Skeletal muscle satellite cell (primary cell): ENCODE results near the gene MEPCE.

ENCODE experiments used
- H3K27me3 ChIP-seq: 2 replicates; pipeline ENCODE4 v1.7.0; 2013; ENCODE audit warnings: low read length; ENCODE audit not compliant: control insufficient read depth, insufficient read depth
- H3K36me3 ChIP-seq: 2 replicates; pipeline ENCODE4 v1.7.0; 2013; ENCODE audit warnings: mild to moderate bottlenecking, control low read depth, low read length; ENCODE audit not compliant: insufficient read depth
- H3K4me1 ChIP-seq: 2 replicates; pipeline ENCODE4 v1.7.0; 2013; ENCODE audit warnings: low read length; ENCODE audit not compliant: control insufficient read depth, insufficient read depth
- H3K4me2 ChIP-seq: 2 replicates; pipeline ENCODE4 v1.7.0; 2013; ENCODE audit warnings: mild to moderate bottlenecking, low read length
- H3K4me3 ChIP-seq: 2 replicates; pipeline ENCODE4 v1.7.0; 2013; ENCODE audit warnings: low read length
- H3K9ac ChIP-seq: 2 replicates; pipeline ENCODE4 v1.7.0; 2013; ENCODE audit warnings: mild to moderate bottlenecking, low read depth, low read length, moderate library complexity
- H3K9me3 ChIP-seq: replicated peaks from 2 replicates; pipeline ENCODE4 v1.7.0; 2013; ENCODE audit warnings: mild to moderate bottlenecking, control low read depth, low read length

Gene MEPCE

DNA sequence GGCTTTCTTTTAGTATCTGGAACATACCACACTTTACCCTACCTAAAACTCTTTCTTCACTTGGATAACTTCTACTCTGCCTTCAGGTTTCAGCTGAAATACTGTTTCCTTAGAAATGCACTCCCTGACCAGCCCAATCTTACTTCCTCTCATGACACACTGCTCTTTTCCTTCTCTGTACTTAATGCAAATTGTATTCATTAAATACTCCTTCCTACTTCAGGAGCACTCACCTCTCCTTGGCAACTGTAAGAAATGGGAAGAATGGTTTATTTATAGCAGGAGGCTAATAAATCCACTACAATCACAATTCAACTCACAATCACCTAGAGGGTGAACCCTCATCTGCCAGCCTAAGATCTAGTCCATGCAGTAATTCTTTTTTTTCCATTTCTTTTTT, 16.3 kb upstream of the MEPCE start:
- Histone ChIP-seq H3K36me3 (no peaks in the 10 kb centered on the region), H3K9ac (no peak overlapping the region), H3K9me3 (no peaks in the 10 kb centered on the region)

DNA sequence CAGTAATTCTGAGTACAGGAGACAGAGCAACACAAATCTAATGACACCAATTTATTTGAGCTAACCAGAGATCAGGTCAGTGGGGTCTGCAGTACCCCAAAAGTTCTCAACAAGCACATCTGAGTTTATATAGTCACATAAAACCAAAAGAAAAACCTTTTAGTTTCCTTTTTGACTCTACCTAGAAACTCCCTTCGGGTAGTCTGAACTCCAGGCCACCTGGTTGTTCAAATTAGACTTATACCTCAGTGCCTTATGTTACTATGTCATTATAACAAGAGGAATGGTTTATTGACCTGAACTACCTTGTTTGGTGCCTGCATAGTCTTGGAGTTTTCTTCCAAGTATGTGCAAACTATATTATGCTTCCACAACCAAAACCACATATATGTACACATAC, 15.7 kb upstream of the MEPCE start:
- Histone ChIP-seq H3K4me2 (no peak overlapping the region), H3K4me1 (no peaks in the 10 kb centered on the region), H3K36me3 (no peaks in the 10 kb centered on the region), H3K4me3 (no peak overlapping the region), H3K9me3 (no peaks in the 10 kb centered on the region), H3K9ac (no peak overlapping the region), H3K27me3 (peaks cover 20% of the 10 kb centered on the region)

More for the DNA sequence above, 16.3 kb upstream of the MEPCE start:
- Histone ChIP-seq H3K4me1 (no peaks in the 10 kb centered on the region), H3K4me2 (no peak overlapping the region), H3K27me3 (peaks cover 21% of the 10 kb centered on the region), H3K4me3 (no peak overlapping the region)

DNA sequence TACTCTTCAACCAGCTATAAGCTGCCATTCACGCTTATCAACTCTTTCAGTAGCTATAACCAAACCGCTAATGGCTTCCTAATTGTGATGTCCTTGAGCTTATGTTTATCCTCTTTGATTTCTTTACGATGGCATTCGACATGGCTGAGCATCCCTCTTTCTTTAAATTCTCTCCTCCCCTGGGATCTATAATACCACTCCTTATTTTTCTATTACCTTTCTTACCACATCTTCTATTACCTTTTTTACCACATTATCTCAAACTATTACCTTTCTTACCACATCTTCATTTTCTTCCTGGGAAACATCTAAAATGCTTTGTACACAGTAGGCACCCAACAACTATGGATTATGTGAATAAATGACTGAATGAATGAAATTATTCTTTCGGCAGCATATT, 14.2 kb upstream of the MEPCE start:
- Histone ChIP-seq H3K4me2 (no peak overlapping the region), H3K9me3 (no peaks in the 10 kb centered on the region), H3K36me3 (no peaks in the 10 kb centered on the region), H3K4me3 (no peak overlapping the region), H3K4me1 (no peaks in the 10 kb centered on the region), H3K9ac (no peak overlapping the region), H3K27me3 (peaks cover 4% of the 10 kb centered on the region)

DNA sequence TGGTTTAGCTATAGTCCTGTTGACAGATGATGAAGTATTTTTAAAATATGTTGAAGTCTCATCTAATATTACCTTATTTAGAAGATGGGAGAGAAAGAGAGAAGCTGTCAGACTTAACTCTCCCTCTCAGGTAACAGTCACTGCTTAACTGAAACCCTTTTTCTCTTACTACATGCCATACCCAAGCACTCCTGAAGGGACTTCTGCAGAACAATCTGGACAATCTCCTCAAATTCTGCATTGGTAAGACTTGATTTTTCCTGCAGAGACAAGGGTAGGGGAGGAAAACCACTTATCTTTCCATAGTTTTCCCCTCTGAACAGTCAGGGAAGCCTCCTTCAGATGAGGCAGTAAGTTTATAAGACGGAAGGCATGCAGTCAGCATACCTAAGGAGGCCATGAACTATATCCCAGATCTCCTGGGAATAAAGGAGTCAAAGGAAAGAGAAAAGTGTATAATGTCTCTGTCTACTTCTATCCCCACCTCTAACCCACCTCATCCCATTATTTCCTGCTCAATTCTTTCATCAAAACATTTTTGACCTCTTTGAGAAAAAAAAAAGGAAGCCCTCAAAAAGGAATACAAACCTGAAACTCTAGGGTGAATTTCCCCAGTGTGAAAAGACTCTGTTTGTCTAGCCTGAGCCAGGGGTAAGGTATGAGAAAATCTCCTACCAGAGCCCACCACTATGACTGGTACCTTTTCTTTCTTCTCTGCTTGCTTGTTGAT, 10.5 kb upstream of the MEPCE start:
- H3K9me3 ChIP-seq, result no peaks in the 10 kb centered on the region
- H3K9ac ChIP-seq, result no peak overlapping the region
- H3K4me2 ChIP-seq, result no peak overlapping the region

DNA sequence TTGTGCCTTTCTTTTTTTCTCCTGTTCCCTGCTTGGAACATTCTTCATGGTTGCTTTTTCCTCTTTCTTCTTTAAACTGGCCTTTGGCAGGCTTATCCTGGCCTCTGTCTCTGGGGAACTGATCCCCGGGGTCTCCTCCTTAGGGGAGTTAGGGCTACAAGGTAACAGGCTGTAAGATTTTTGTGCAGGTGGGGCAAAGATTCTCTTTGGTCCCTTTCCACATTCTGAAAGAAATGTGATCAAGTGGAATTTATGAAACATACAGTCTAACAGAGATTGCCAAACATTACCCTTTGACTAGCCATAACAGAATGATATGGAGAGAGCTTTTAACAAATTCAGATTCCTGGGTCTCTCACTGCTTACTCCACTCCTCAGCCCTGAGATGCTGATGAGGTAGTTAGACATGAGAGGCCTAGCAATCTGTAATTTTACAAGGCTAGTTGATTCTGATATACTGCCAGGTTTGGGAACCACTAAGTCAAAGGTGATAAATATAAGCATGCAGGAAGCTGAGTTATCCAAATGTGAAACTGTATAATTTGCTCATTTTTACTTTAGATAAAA, 9.9 kb upstream of the MEPCE start:
- H3K27me3 ChIP-seq, result no peaks in the 10 kb centered on the region
- no peaks in the 10 kb centered on the region for H3K4me1 ChIP-seq
- no peaks in the 10 kb centered on the region for H3K36me3 ChIP-seq
- no peaks in the 10 kb centered on the region for H3K9me3 ChIP-seq
- no peak overlapping the region for H3K4me3 ChIP-seq
- no peak overlapping the region for H3K9ac ChIP-seq
- H3K4me2 ChIP-seq, result no peak overlapping the region

More for the DNA sequence above, 10.5 kb upstream of the MEPCE start:
- Histone ChIP-seq H3K36me3 (no peaks in the 10 kb centered on the region), H3K4me1 (no peaks in the 10 kb centered on the region), H3K27me3 (no peaks in the 10 kb centered on the region), H3K4me3 (no peak overlapping the region)

DNA sequence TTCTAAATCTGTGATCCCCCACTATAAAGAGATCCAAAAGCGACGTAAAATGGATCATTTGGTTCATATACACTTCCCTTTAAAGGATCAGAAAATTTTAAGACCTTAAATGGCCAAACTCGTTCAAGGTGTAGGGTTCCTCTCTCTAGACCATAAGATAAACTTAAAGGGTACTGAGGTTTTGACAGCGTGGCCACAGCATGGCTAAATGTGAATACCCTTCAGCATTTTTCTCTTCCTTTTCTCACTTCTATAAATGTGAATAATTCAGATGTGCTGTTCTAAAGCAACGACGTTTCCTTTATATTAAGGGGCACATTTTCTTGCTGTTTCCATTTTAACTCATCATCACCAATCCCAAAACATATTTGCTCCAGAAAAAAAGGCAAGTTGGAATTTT, 6.3 kb upstream of the MEPCE start:
- no peak overlapping the region for H3K9ac ChIP-seq
- H3K4me2 ChIP-seq, result no peak overlapping the region
- H3K4me1 ChIP-seq, result peaks cover 4% of the 10 kb centered on the region

DNA sequence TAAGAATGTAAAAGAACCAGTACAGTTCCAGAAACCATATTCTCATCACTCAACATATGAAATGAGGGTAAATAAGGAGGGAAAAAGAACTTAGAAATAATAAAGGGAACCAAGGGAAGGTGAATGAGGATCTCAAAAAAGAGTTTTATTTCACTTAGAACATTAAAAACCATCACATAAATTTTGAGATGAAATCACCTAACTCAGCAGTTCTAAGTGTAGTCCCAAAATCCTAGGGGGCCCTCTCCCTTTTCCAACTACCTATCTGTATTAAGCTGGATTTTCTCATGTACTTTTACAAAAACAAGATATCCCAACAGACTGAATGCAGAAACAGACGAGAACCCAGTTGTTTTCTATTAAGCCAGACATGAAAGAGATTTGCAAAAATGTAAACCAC, 4.3 kb upstream of the MEPCE start:
- Histone ChIP-seq H3K27me3 (no peaks in the 10 kb centered on the region), H3K4me1 (peaks cover 4% of the 10 kb centered on the region), H3K9me3 (no peaks in the 10 kb centered on the region), H3K9ac (no peak overlapping the region), H3K36me3 (no peaks in the 10 kb centered on the region), H3K4me2 (no peak overlapping the region), H3K4me3 (no peak overlapping the region)

More for the DNA sequence above, 6.3 kb upstream of the MEPCE start:
- H3K4me3 ChIP-seq, result no peak overlapping the region
- no peaks in the 10 kb centered on the region for H3K9me3 ChIP-seq
- no peaks in the 10 kb centered on the region for H3K36me3 ChIP-seq
- no peaks in the 10 kb centered on the region for H3K27me3 ChIP-seq

DNA sequence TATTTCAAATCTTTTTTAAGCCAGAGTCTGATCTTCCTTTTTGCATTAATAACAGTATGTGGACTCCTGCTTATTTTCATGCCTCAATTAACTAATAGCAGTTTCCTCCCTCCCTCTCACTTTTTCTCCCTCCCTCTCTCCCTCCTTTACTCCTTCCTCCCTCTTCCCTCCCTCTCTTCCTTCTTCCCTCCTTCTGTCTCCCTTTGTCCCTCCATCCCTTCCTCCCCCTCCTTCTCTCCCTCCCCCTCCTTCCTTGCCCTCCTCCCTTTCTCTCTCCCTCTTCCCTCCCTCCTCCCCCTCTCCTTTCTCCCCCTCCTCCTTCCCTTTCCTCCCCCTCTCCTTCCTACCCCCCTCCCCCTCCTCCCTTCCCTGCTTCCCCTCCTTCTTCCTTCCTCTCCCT, 3.1 kb upstream of the MEPCE start:
- Histone ChIP-seq H3K36me3 (peaks cover 11% of the 10 kb centered on the region), H3K9ac (no peak overlapping the region), H3K4me3 (no peak overlapping the region), H3K27me3 (no peaks in the 10 kb centered on the region), H3K4me1 (peaks cover 16% of the 10 kb centered on the region), H3K9me3 (no peaks in the 10 kb centered on the region), H3K4me2 (no peak overlapping the region)

DNA sequence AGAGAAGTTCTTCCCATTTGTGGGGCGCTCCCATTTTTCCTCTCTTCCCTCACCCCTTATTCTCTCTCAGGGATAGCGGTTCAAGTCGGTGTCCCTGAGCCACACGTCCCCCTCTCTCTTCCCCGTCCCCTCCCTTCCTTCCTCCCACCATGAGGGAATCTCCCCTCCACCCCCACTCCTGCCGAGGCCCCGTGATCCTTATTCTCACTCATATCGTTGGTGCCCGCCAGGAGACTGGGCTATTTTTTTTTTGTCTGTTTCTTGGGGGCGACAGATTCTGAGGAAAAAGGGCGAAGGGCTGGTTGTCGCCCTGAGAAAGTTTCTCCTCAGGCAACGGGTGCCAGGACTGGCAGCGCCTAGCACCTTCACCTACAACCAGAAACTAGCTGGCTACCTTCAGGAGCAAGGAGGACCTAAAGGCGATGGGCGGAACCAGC, 1.9 kb upstream of the MEPCE start:
- no peak overlapping the region for H3K9ac ChIP-seq
- H3K4me2 ChIP-seq, result peak overlapping the region; percentile 98
- no peaks in the 10 kb centered on the region for H3K27me3 ChIP-seq
- H3K9me3 ChIP-seq, result no peaks in the 10 kb centered on the region
- peaks cover 24% of the 10 kb centered on the region for H3K36me3 ChIP-seq
- H3K4me1 ChIP-seq, result peaks cover 28% of the 10 kb centered on the region
- peak overlapping the region; percentile 90 for H3K4me3 ChIP-seq

DNA sequence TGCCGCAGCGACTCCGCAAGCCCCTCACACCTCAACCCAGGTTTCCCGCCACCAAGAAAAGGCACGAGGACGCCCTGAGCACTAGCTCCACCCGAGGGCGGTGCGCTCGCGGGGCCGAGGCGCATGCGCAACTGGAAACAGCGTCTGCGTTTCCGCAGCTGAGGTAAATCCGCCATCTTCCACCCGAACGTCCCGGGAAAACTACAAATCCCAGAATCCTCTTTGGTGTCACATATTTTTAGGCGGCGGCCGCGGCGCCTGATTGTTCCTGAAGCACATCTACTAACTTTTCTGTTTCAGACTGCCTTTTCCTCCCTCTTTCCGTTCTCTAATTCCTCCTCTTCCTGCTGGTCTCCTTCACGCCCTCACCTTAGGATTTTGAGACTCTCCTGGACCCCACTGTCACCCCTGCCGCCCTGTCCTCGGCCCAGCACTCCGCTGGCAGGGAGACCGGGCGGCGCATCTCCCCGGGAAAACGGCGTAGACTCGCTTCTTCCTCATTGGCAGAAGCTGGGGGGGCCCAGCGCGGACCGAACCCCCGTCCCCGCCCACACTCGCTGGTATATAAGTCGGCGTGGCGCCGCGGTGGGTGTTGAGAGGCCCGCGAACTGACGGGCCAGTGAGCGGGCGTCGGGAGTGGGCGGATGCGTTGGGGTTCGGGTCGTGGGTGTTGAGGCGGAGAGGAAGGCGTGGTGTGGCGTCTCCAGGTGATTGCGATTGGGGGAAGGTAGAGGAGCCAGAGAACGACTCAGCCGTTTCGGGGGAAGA, 1.2 kb upstream of the MEPCE start, which contains the start of gene ZCWPW1:
Gene ZCWPW1, minus strand, starts transcription at position 505 of the 768 bp plus-strand sequence. CDS start 8,054 bp downstream, outside the sequence.
- Histone ChIP-seq H3K36me3 (peaks cover 30% of the 10 kb centered on the region), H3K4me2 (peak within 1 kb of the TSS; percentile 98), H3K9me3 (no peaks in the 10 kb centered on the region), H3K27me3 (no peaks in the 10 kb centered on the region), H3K4me1 (peaks cover 28% of the 10 kb centered on the region), H3K4me3 (peak within 1 kb of the TSS; percentile 90), H3K9ac (peak within 1 kb of the TSS; percentile 99)

DNA sequence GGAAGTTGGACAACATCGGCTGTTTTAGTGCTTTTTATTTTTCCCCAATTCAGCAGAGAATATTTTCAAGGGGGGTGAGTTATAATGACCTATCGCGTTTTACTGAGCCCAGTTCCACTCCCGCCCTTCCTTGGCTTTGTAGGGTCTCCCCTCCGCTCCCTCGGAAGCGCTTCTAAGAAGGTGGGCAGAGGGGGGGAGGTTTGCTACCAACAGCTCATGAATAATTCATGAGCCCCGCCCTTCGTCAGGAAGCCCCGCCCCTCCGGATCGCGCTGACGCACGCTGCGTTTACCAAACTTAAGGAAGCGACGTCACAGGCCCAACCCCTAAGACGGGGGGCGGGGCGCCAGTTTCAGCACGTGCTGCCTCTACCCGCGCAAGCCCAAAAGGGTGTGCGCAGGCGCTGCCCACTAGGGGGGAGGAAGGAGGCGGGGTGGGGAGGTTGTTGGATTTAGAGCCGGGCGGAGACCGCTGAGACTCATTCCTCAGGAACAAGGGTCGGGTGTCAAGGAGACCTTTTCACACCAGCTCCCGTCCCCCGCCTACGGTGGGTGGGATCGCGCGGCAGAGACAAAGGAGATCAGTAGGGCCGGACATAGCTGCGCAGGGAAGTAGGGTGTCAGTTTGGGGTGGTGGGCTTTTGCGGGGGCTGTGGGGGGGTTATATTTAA, 529 bp upstream of the MEPCE start:
- peak overlapping the region; percentile 99 for H3K9ac ChIP-seq
- peak overlapping the region; percentile 90 for H3K4me3 ChIP-seq
- H3K27me3 ChIP-seq, result no peaks in the 10 kb centered on the region
- H3K4me1 ChIP-seq, result peaks cover 28% of the 10 kb centered on the region
- peaks cover 37% of the 10 kb centered on the region for H3K36me3 ChIP-seq
- peak overlapping the region; percentile 98 for H3K4me2 ChIP-seq
- no peaks in the 10 kb centered on the region for H3K9me3 ChIP-seq
